Measurements from ENCODE around the gene DENND6B. TPM values are rescaled to one million over a fixed set of nuclear protein-coding genes. Genes with fewer than 3 reads are reported as not detected.

Gene DENND6B
- total and polyA plus RNA-seq, 12 donors, result 1.1 to 3.6 (median 2.0) TPM

DNA sequence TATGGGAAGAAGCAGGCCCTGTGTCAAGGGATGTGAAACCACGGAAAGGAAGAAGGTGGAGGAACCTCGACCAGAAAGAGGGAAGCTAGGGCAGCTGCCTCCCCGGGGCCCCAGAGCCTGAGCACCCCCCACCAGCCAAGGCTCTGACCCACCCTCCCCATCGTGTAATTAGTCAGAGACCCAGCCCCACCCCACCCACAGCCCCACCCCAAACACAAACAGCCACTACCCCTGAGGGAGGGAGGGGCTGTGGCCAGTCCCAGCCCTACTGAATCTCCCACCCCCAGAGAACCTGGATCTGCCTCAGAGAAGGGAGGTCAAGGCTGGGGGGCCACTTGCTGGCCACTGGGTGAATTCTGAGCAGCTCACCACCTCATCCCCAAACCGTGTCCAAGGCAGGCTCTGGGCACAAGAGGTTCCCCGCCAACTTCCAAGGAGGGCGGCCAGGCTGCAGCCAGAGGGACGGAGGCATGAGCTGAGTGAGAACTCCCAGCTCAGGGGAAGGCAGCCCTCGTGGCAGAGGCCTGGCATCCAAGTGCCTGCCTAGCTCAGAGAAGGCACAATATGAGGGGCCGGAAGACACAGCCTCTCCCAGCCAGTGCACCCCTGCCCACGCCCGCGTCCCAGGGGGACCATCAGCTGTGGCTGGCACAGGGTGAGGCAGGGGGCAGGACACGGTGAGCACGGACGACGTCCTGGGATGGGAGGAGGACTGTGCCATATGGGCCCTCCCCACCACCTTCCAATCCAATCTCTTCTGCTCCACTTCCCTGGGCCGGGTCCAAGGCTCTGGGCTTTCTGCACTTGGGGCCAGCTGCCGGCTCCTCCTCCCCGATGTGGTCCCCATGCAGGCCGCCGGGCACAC, 22.1 kb downstream of the DENND6B start:
- peaks cover 61 to 87% (median 86%) of the 10 kb centered on the region in 9 donors for H3K4me1 ChIP-seq
- H3K4me3 ChIP-seq, result peak overlapping the region in 8 of 10 donors; percentile 85 to 98 (median 94)
- H3K27ac ChIP-seq, result peak overlapping the region in 9 of 10 donors; percentile 91 to 98 (median 95)
- 40 to 42% methylated on average over 22 of the region's 22 CpGs for WGBS, 2 donors
- H3K36me3 ChIP-seq, result peaks cover 0 to 9% (median 0%) of the 10 kb centered on the region in 9 donors
- intact Hi-C loops (cut with DNase I), result loop anchor here in 1 of 10 donors (5.0 kb wide), 1 partner anchor 32 kb away; the partner anchor contains the start of gene MAPK11
- no peaks in the 10 kb centered on the region for H3K9me3 ChIP-seq
- TF ChIP-seq, protein P1, sequence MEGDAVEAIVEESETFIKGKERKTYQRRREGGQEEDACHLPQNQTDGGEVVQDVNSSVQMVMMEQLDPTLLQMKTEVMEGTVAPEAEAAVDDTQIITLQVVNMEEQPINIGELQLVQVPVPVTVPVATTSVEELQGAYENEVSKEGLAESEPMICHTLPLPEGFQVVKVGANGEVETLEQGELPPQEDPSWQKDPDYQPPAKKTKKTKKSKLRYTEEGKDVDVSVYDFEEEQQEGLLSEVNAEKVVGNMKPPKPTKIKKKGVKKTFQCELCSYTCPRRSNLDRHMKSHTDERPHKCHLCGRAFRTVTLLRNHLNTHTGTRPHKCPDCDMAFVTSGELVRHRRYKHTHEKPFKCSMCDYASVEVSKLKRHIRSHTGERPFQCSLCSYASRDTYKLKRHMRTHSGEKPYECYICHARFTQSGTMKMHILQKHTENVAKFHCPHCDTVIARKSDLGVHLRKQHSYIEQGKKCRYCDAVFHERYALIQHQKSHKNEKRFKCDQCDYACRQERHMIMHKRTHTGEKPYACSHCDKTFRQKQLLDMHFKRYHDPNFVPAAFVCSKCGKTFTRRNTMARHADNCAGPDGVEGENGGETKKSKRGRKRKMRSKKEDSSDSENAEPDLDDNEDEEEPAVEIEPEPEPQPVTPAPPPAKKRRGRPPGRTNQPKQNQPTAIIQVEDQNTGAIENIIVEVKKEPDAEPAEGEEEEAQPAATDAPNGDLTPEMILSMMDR (IDR thresholded peaks at IDR 0.05), result no peak
- H3K27me3 ChIP-seq, result peaks cover 0 to 13% (median 0%) of the 10 kb centered on the region in 7 donors
- DNase-seq (peak; percentile 46 to 54), ATAC-seq (peak in 1 of 8 donors; percentile 4)

GRCh38 chr22:50303848-50304527, 22.8 kb downstream of the DENND6B start:
- H3K36me3 ChIP-seq, result peaks cover 0 to 9% (median 0%) of the 10 kb centered on the region in 9 donors
- peak overlapping the region; percentile 46 to 98 (median 94) for H3K27ac ChIP-seq
- no peaks in the 10 kb centered on the region for H3K9me3 ChIP-seq
- DNase-seq, result peak; percentile 42 to 51
- intact Hi-C loops (cut with DNase I), result no loop called here
- H3K27me3 ChIP-seq, result peaks cover 0 to 20% (median 0%) of the 10 kb centered on the region in 7 donors
- peak overlapping the region in 5 of 10 donors; percentile 6 to 97 (median 89) for H3K4me3 ChIP-seq
- H3K4me1 ChIP-seq, result peaks cover 64 to 90% (median 86%) of the 10 kb centered on the region in 9 donors
- ATAC-seq, result peak in 4 of 8 donors; percentile 1 to 17 (median 6)
- 44 to 49% methylated on average over 11 of the region's 11 CpGs for WGBS, 2 donors
- TF ChIP-seq, protein P1 (IDR thresholded peaks at IDR 0.05), result peak in 1 of 9 donors; percentile 5

DNA sequence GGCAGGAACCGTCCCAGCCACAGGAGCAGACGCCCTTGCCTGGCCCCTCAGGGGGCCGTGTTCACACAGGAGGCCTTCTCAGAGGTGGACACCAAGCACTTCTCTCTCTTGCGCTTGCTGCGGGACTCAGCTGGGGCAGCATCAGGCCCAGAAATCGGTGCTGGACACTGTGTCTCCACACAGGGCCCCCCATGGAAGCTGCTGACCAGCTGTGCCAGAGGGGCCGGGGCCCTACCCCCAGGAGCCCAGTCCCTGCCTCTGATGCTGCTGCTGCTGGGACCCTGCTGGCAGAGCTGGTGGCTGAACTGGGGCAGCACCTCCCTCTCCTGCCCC, 23.3 kb downstream of the DENND6B start:
- DNase-seq (no peak), ATAC-seq (peak in 1 of 8 donors; percentile 8)
- H3K27me3 ChIP-seq, result peaks cover 0 to 20% (median 0%) of the 10 kb centered on the region in 7 donors
- H3K27ac ChIP-seq, result peak overlapping the region; percentile 46 to 98 (median 94)
- H3K36me3 ChIP-seq, result peaks cover 0 to 9% (median 0%) of the 10 kb centered on the region in 9 donors
- intact Hi-C loops (cut with DNase I), result no loop called here
- WGBS, 2 donors, result 56 to 71% methylated on average over 7 of the region's 7 CpGs
- no peaks in the 10 kb centered on the region for H3K9me3 ChIP-seq
- peak overlapping the region in 3 of 10 donors; percentile 15 to 89 (median 16) for H3K4me3 ChIP-seq
- TF ChIP-seq, protein P1 (IDR thresholded peaks at IDR 0.05), result no peak
- peaks cover 66 to 88% (median 86%) of the 10 kb centered on the region in 9 donors for H3K4me1 ChIP-seq

GRCh38 chr22:50302564-50302963, 24.2 kb downstream of the DENND6B start:
- Histone ChIP-seq H3K27me3 (peaks cover 0 to 20% (median 0%) of the 10 kb centered on the region in 7 donors), H3K36me3 (peaks cover 0 to 9% (median 0%) of the 10 kb centered on the region in 9 donors), H3K9me3 (no peaks in the 10 kb centered on the region), H3K4me1 (peaks cover 64 to 89% (median 87%) of the 10 kb centered on the region in 9 donors), H3K4me3 (no peak overlapping the region), H3K27ac (peak overlapping the region; percentile 46 to 98 (median 94))
- DNase-seq (peak; percentile 47 to 49), ATAC-seq (peak in 6 of 8 donors; percentile 19 to 54 (median 40))
- WGBS, 2 donors, result 36 to 47% methylated on average over 5 of the region's 5 CpGs
- intact Hi-C loops (cut with DNase I), result no loop called here
- TF ChIP-seq, protein P1 (IDR thresholded peaks at IDR 0.05), result no peak

Measured in heart right ventricle (tissue), 16 donors.